GM12878 (cell line): ENCODE data around the gene ADCY6. TPM values are rescaled to one million over a fixed set of nuclear protein-coding genes. Genes with fewer than 3 reads are reported as not detected.

Source experiments
- ATAC-seq: fragments of 200-7000 bp; cut with Tn5 transposase; 3 replicates; pipeline ENCODE4 v1.9.1; 2020; ENCODE audit warnings: mild to moderate bottlenecking, moderate library complexity
- BruUV-seq: library from RNA; stranded (reverse); fragments of 400-500 nt; replicated peaks from 2 replicates; lab custom pipeline; 2021; lab: Mats Ljungman, UMichigan
- CTCF ChIA-PET: fragments of 300-600 bp; sonication (Branson Sonifier 250); formaldehyde crosslinking; extraction: SDS; loops from one replicate; lab custom pipeline; 2021; ENCODE audit warnings: inconsistent platforms; lab: Yijun Ruan, JAX
- POLR2A ChIA-PET: fragments of 350-600 bp; formaldehyde crosslinking; extraction: SDS; loops from one replicate; lab custom pipeline; 2021; ENCODE audit warnings: inconsistent platforms; lab: Charles Lee
- RAD21 ChIA-PET: fragments of 300-600 bp; sonication (Branson Sonifier 250); formaldehyde crosslinking; loops from one replicate; lab custom pipeline; 2023; ENCODE audit warnings: antibody characterized with exemption; ENCODE audit not compliant: unreplicated experiment; lab: Charles Lee
- SMC1A ChIA-PET: fragments of 300-600 bp; sonication (Branson Sonifier 250); formaldehyde crosslinking; loops from one replicate; lab custom pipeline; 2023; ENCODE audit not compliant: unreplicated experiment, uncharacterized antibody; lab: Charles Lee
- DNase-seq: peaks from one replicate; pipeline ENCODE4 v3.0.0-alpha.2; 2011; ENCODE audit warnings: low read depth, low spot score
- FAIRE-seq: peaks from 3 replicates; lab custom pipeline; 2011; peaks lifted over from hg19 to GRCh38; lab: Jason Lieb, UNC
- H2AFZ ChIP-seq: 2 replicates; pipeline ENCODE4 v1.6.0; 2011; ENCODE audit warnings: low read depth, low read length, control low read depth; ENCODE audit not compliant: control insufficient read depth
- H3K27ac ChIP-seq: 2 replicates; pipeline ENCODE4 v1.5.1; 2011; ENCODE audit warnings: control low read depth; ENCODE audit not compliant: control insufficient read depth, insufficient read depth
- H3K27me3 ChIP-seq, 2 experiments: replicated peaks in 1 of 2; 2 replicates each; pipeline versions ENCODE4 v1.6.0 to v1.6.1; 2011; ENCODE audit warnings: low read length in 1 of 2; ENCODE audit not compliant: control insufficient read depth in 2 of 2, insufficient read depth in 2 of 2
- H3K36me3 ChIP-seq, 2 experiments: 2 replicates each; pipeline ENCODE4 v1.5.1; 2011; ENCODE audit warnings: low read length in 1 of 2; ENCODE audit not compliant: control insufficient read depth in 2 of 2, insufficient read depth in 2 of 2
- H3K4me1 ChIP-seq: 2 replicates; pipeline ENCODE4 v1.6.1; 2011; ENCODE audit warnings: mild to moderate bottlenecking, low read length, moderate library complexity, mixed read lengths; ENCODE audit not compliant: control insufficient read depth, insufficient read depth
- H3K4me2 ChIP-seq: 2 replicates; pipeline ENCODE4 v1.6.0; 2011; ENCODE audit warnings: control low read depth; ENCODE audit not compliant: control insufficient read depth, insufficient read depth
- H3K4me3 ChIP-seq: fragments of 200-600 bp; sonication (generic); 2 replicates; pipeline ENCODE4 v1.5.1; 2016
- H3K79me2 ChIP-seq: 2 replicates; pipeline ENCODE4 v1.6.0; 2011; ENCODE audit warnings: low read length; ENCODE audit not compliant: control insufficient read depth, insufficient read depth
- H3K9ac ChIP-seq: 2 replicates; pipeline ENCODE4 v1.8.0; 2011; ENCODE audit warnings: low read length, control low read depth, mixed read lengths; ENCODE audit not compliant: control insufficient read depth, insufficient read depth
- H3K9me3 ChIP-seq: replicated peaks from 3 replicates; pipeline ENCODE4 v1.5.1; 2011; ENCODE audit warnings: mild to moderate bottlenecking, low read length; ENCODE audit not compliant: control insufficient read depth, insufficient read depth
- H4K20me1 ChIP-seq: 2 replicates; pipeline ENCODE4 v1.6.0; 2011; ENCODE audit not compliant: control insufficient read depth, insufficient read depth
- GABPA ChIP-seq: IDR thresholded peaks from 2 replicates; pipeline ENCODE4 v1.6.1; 2014; ENCODE audit warnings: antibody characterized with exemption, low read depth, mild to moderate bottlenecking, inconsistent platforms
- HDAC2 ChIP-seq: fragments of 200-600 bp; sonication (generic); IDR thresholded peaks from 2 replicates; pipeline ENCODE4 v1.6.1; 2017
- NFYB ChIP-seq: IDR thresholded peaks from 2 replicates; pipeline ENCODE4 v1.6.1; 2011; ENCODE audit warnings: low read depth, mild to moderate bottlenecking, low read length, improper control_type of control experiment, moderate library complexity; ENCODE audit not compliant: insufficient read depth
- RB1 ChIP-seq: fragments of 450-650 bp; formaldehyde crosslinking; IDR thresholded peaks from 2 replicates; pipeline ENCODE4 v1.6.1; 2017; ENCODE audit warnings: mild to moderate bottlenecking, borderline replicate concordance
- ZBED1 ChIP-seq: IDR thresholded peaks from 2 replicates; pipeline ENCODE4 v1.6.1; 2016; ENCODE audit warnings: borderline replicate concordance
- ZNF622 ChIP-seq: fragments of 450-650 bp; IDR thresholded peaks from 2 replicates; pipeline ENCODE4 v1.6.1; 2017; ENCODE audit warnings: mild to moderate bottlenecking, inconsistent platforms
- WGBS: methylation state at CpG from one replicate; pipeline ENCODE4 v1.1.6; 2016; ENCODE audit warnings: low lambda C conversion rate; ENCODE audit not compliant: insufficient replicate concordance, insufficient coverage; ENCODE audit errors: missing lambda C conversion rate; 5-methylcytosine and 5-hydroxymethylcytosine counted together
- in situ Hi-C: fragments of 300-500 bp; cut with MboI; formaldehyde crosslinking; loops from 9 replicates; pipeline ENCODE4 v1.14.3; 2018; ENCODE audit warnings: mixed read lengths
- intact Hi-C: fragments of 100-400 bp; cut with micrococcal nuclease; formaldehyde crosslinking; loops from one replicate; pipeline ENCODE4 v1.14.2; 2022; ENCODE audit not compliant: unreplicated experiment
- polyA plus RNA-seq, 11 experiments: library from polyadenylated mRNA; depleted of rRNA in 4 of 11; unstranded in 6 of 11; stranded (reverse) in 5 of 11; fragments of >200 nt; fragmentation: Nextera tagmentation in 4 of 11; fragmentation: Illumina TruSeq in 1 of 11; extraction: Ambion mirVana in 4 of 11; extraction: Trizol in 1 of 11; gene quantifications; 1 replicate in 1 of 11; 2 replicates in 10 of 11; pipeline versions ENCODE4 v1.2.1 to v1.2.3, GENCODE V29; 2011 to 2016; ENCODE audit warnings: inconsistent platforms in 2 of 11, missing spikeins in 2 of 11, low read depth in 1 of 11
- total RNA-seq, 4 experiments: library from RNA; depleted of rRNA in 3 of 4; stranded (reverse); fragments of >200 nt in 3 of 4; fragmentation: Illumina TruSeq in 1 of 4; extraction: Trizol in 1 of 4; gene quantifications; 2 replicates each; pipeline versions ENCODE4 v1.2.1 to v1.2.3, GENCODE V29; 2013 to 2021
- TF ChIP-seq, protein P1 (sequence below), 3 experiments: IDR thresholded peaks in 2 of 3; conservative IDR thresholded peaks in 1 of 3; 2 replicates each; pipeline ENCODE4 v1.5.1; 2011; ENCODE audit warnings: low read depth in 3 of 3, low read length in 3 of 3, mild to moderate bottlenecking in 3 of 3, control low read depth in 2 of 3, moderate library complexity in 2 of 3, inconsistent platforms in 1 of 3, mixed read lengths in 1 of 3; ENCODE audit not compliant: control insufficient read depth in 2 of 3, insufficient read depth in 1 of 3; ENCODE audit errors: extremely low read depth in 1 of 3
- TF ChIP-seq, protein P2 (sequence below): fragments of 450-650 bp; conservative IDR thresholded peaks from 2 replicates; pipeline ENCODE4 v1.6.1; 2017; ENCODE audit warnings: mild to moderate bottlenecking, moderate library complexity

ADCY6 gene
- total and polyA plus RNA-seq, 10 of the 15 experiments (the other 5 are each of a cell fraction or from before 2014, with no cell fraction given): 0.03 to 2.0 (median 0.14) TPM; not detected in 1

DNA sequence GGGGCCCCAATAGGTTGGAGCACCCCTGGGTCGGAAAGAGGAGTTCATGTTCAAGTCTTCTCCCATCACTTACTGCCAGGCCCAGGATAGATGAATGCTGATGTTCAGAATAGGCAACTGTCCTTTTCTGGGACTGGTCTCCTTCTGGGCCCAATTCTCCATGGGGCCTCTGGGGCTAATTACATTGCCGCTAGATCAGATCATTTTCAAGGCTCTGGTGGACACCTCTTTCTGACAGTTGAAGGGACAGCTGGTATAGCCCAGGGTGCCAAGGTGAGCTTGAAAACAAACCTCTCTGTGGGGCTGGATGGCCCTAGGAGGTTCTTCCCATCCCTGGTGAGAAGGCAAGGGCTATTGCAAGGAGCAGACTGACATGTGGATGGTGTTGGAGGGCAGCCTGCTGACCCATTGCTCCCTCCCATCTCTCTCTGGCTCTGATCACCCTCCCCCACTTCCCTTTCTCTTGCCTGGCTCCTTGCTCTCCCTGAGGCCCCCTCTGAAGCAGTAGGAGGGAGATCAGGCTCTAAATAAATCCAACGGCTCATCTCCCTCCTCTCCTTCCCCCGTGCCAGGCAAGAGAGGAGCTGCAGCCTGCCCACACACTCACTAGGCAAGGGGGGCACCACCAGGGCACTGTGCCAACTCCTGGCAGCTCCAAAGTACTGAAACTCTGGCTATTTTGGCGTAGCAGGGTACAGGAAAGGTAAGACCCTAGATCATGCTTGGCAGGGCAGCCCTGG lies 31.3 kb upstream of the ADCY6 start:
- BruUV-seq: no TSS peak
- DNase-seq (no peak), ATAC-seq (no peak)
- Histone ChIP-seq H3K27ac (no peak overlapping the region), H3K9me3 (no peaks in the 10 kb centered on the region), H3K4me3 (no peak overlapping the region), H4K20me1 (no peaks in the 10 kb centered on the region), H3K27me3 (peaks cover 3% of the 10 kb centered on the region in 2 experiments; a peak in 3 of 4 replicates), H3K36me3 (no peaks in the 10 kb centered on the region), H3K9ac (no peak overlapping the region), H3K4me2 (no peak overlapping the region), H3K4me1 (peaks cover 7% of the 10 kb centered on the region), H2AFZ (no peak overlapping the region)
- ChIA-PET POLR2A (interaction anchor here (0.5 to 1.3 kb wide), 2 partner anchors 8 to 28 kb away, joined by 4 read pairs; no protein-coding TSS in a partner anchor), SMC1A (interaction anchor here (0.7 to 1.9 kb wide), 4 partner anchors 25 to 1440 kb away, joined by 3 to 9 read pairs (median 4); partner anchors contain the start of gene DDX23), CTCF (no interaction called here), RAD21 (no interaction called here)
- intact Hi-C loops (no loop called here), in situ Hi-C loops (no loop called here)
- WGBS: 32% methylated on average over 5 of the region's 5 CpGs
- TF ChIP-seq HDAC2 (no peak), ZBED1 (no peak), RB1 (no peak)
- TF ChIP-seq, all 136 proteins: peak for 0
- H3K79me2 ChIP-seq: no peaks in the 10 kb centered on the region
- FAIRE-seq: no peak

DNA sequence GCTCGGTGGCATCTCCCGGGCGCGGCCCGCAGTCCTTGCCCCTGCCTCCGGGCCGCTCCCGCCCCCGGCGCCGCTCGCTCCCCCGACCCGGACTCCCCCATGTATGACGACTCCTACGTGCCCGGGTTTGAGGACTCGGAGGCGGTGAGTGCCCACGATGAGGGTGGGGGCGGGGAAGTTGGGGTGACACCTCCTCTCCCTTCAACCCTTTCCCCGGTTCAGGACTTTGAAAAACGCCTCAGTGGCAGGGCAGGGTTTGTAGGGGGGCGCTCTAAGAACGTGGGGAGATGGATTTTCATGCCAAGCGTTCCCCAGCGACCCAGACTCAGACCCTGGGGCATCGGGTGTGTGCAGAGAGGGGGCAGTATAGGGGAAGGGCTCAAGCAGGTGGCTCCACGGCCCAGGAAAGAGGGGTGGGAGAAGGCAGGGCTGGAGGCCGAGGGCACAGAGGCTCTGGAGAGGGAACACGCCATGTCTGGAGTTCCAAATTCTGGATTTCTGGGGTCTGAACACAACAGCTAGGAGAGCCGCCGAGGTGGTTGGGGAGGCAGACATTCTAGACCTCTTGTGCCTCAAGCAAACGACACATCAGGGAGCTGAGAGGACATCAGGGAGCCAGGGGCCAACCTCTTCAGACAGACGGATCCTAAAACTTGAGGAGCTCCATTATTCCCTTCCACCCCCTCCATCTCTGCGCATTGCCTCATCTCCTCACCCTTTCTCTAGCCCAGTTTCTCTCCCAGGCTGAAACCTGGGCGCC lies 30.1 kb upstream of the ADCY6 start:
- ChIA-PET POLR2A (interaction anchor here (1.3 kb wide), 1 partner anchor 10 kb away, joined by 4 read pairs; no protein-coding TSS in a partner anchor), SMC1A (interaction anchor here (0.7 to 1.9 kb wide), 4 partner anchors 24 to 1441 kb away, joined by 3 to 9 read pairs (median 4); partner anchors contain the start of gene DDX23), CTCF (interaction anchor here (0.7 to 5.7 kb wide), 4 partner anchors 24 to 72 kb away, joined by 3 to 58 read pairs (median 6); partner anchors contain the start of gene DDX23), RAD21 (no interaction called here)
- H3K27me3 ChIP-seq: peaks cover 3% of the 10 kb centered on the region in 2 experiments; a peak in 3 of 4 replicates
- H3K9ac ChIP-seq: no peak overlapping the region
- BruUV-seq: no TSS peak
- 14% methylated on average over 33 of the region's 37 CpGs for WGBS
- peak overlapping the region; percentile 48; the same call in 1 of the 2 replicates for H3K4me3 ChIP-seq
- FAIRE-seq (no peak), DNase-seq (no peak), ATAC-seq (no peak)
- TF ChIP-seq, protein P1, sequence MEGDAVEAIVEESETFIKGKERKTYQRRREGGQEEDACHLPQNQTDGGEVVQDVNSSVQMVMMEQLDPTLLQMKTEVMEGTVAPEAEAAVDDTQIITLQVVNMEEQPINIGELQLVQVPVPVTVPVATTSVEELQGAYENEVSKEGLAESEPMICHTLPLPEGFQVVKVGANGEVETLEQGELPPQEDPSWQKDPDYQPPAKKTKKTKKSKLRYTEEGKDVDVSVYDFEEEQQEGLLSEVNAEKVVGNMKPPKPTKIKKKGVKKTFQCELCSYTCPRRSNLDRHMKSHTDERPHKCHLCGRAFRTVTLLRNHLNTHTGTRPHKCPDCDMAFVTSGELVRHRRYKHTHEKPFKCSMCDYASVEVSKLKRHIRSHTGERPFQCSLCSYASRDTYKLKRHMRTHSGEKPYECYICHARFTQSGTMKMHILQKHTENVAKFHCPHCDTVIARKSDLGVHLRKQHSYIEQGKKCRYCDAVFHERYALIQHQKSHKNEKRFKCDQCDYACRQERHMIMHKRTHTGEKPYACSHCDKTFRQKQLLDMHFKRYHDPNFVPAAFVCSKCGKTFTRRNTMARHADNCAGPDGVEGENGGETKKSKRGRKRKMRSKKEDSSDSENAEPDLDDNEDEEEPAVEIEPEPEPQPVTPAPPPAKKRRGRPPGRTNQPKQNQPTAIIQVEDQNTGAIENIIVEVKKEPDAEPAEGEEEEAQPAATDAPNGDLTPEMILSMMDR (IDR thresholded peaks at IDR 0.05 in 2 of 3, conservative IDR thresholded peaks at IDR 0.05 in 1 of 3; ENCODE audit: control insufficient read depth in 2 of 3, extremely low read depth in 1 of 3, insufficient read depth in 1 of 3, low read depth in 3 of 3, low read length in 3 of 3): peak in 1 of 3 experiments; percentile 5; a peak in 1 of 6 replicates
- TF ChIP-seq, protein P2, sequence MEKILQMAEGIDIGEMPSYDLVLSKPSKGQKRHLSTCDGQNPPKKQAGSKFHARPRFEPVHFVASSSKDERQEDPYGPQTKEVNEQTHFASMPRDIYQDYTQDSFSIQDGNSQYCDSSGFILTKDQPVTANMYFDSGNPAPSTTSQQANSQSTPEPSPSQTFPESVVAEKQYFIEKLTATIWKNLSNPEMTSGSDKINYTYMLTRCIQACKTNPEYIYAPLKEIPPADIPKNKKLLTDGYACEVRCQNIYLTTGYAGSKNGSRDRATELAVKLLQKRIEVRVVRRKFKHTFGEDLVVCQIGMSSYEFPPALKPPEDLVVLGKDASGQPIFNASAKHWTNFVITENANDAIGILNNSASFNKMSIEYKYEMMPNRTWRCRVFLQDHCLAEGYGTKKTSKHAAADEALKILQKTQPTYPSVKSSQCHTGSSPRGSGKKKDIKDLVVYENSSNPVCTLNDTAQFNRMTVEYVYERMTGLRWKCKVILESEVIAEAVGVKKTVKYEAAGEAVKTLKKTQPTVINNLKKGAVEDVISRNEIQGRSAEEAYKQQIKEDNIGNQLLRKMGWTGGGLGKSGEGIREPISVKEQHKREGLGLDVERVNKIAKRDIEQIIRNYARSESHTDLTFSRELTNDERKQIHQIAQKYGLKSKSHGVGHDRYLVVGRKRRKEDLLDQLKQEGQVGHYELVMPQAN: 0 out of 2 replicates have a peak, but pooled peaks have one; percentile 32
- TF ChIP-seq ZNF622 (no peak), GABPA (no peak), HDAC2 (no peak), NFYB (0 out of 2 replicates have a peak, but pooled peaks have one; percentile 6)
- H3K4me2 ChIP-seq: peak overlapping the region; percentile 94
- peak overlapping the region; percentile 15; the same call in 1 of the 2 replicates for H2AFZ ChIP-seq
- peaks cover 7% of the 10 kb centered on the region for H3K4me1 ChIP-seq
- in situ Hi-C loops: no loop called here
- no peak overlapping the region for H3K27ac ChIP-seq
- H3K79me2 ChIP-seq: no peaks in the 10 kb centered on the region
- intact Hi-C loops: no loop called here
- no peaks in the 10 kb centered on the region for H3K36me3 ChIP-seq
- no peaks in the 10 kb centered on the region for H4K20me1 ChIP-seq
- H3K9me3 ChIP-seq: no peaks in the 10 kb centered on the region
